GM12865 (cell line): ENCODE measurements around the gene LDHD.
"Not testable (repeated sequence)": the region's sequence is repeated elsewhere in the genome, so short reads cannot be mapped to it uniquely, and the experiment has no call there.

Source experiments
- DNase-seq: peaks from one replicate; pipeline ENCODE4 v3.0.0; 2010; ENCODE audit warnings: low read depth
- H3K4me3 ChIP-seq: 2 replicates; pipeline ENCODE4 v1.5.1; 2011; ENCODE audit warnings: mild to moderate bottlenecking, low read depth, low read length, control low read depth
- CTCF ChIP-seq: IDR thresholded peaks from 2 replicates; pipeline ENCODE4 v1.5.1; 2011; ENCODE audit warnings: low read length, control low read depth, low read depth, inconsistent platforms; ENCODE audit not compliant: insufficient read depth; ENCODE audit errors: missing control alignments

The LDHD gene

DNA sequence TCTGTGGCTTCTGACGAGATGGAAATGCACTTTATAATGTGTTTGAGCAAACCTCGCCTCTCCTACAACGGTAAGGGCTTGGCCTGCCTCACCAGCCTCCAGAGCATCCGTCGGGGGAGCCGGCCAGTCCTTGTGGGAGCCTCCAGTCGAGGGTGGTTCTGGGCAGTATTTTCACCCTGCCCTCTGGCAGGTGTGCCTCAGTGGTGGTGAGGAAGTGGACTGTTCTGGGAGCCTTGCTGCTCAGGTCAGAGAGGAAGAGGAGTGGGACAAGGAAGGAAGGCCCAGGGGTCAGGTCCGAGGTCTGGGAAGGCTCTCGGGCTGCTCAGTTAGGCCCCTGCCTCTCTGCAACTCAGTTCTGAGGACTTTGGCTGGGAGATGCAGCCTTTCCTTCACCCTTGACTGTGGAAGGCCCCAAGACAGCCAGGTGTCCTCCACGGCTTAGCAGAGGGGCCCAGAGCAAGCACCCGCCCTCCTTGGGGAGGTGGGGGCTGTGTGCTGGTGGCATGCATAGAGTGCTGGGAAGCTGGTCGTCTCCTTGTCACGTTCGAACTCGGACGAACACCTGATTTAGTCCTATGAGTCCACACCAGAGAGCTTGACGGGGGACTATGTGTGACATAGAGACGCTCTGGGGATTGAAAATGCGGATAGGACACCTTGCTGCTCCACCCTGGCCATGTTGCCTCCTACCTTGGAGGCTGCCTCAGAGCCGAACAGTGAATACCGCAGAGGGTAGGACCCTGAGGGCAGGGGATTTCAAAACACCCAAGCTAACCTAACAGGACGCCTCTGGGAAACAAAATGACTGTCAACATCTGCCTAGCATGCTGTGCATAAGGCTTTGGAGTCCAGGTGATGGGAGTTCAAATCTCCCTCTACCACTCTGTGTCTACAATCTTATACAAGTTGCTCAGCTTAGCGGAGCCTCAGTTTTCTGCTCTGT lies 22.7 kb downstream of the LDHD start:
- no peak for DNase-seq
- no peak overlapping the region for H3K4me3 ChIP-seq
- no peak for TF ChIP-seq CTCF

DNA sequence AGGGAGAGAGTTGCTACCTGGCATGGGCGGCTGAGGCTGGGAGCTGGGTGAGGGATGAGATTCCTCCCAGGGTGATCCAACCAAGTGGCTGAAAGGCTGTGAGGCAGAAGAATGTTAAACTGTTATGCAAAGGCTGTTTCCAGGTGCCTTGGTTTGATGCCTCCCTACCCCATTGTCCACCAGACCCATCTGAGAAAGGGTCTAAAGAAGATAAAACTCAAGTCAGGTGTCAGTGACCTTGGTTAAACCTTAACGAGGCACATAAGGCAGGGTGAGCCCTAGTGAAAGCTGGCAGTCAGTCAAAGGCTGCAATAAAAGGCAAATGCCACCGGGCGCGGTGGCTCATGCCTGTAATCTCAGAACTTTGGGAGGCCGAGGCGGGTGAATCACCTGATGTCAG lies 23.8 kb downstream of the LDHD start:
- no peak for TF ChIP-seq CTCF

GRCh38 chr16:75091619-75092018 lies 25.0 kb downstream of the LDHD start:
- H3K4me3 ChIP-seq, DNase-seq: not testable (repeated sequence)

More for the DNA sequence above, 23.8 kb downstream of the LDHD start:
- DNase-seq = no peak
- H3K4me3 ChIP-seq = no peak overlapping the region

DNA sequence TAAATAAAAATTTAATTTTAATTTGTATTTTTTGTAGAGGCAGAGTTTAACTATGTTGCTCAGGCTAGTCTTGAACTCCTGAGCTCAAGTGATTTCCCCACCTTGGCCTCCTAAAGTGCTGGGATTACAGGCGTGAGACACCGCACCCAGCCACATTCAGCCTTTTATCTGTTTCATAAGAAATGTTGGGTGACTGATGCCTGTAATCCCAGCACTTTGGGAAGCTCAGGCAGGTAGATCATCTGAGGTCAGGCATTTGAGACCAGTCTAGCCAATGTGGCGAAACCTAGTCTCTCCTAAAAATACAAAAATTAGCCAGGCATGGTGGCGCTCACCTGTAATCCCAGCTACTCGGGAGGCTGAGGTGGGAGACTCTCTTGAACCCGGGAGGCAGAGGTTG lies 25.7 kb downstream of the LDHD start:
- H3K4me3 ChIP-seq, DNase-seq: not testable (repeated sequence)

- no peak for TF ChIP-seq CTCF
- H3K4me3 ChIP-seq = no peak overlapping the region
- peak; percentile 58 for DNase-seq
These were observed 26.9 kb downstream of the LDHD start for GRCh38 chr16:75089486-75090202.

- DNase-seq = no peak
These were observed 27.6 kb downstream of the LDHD start for GRCh38 chr16:75088934-75089333.

GRCh38 chr16:75088216-75088615 lies 28.4 kb downstream of the LDHD start:
- no peak overlapping the region for H3K4me3 ChIP-seq
- no peak for DNase-seq
- no peak for TF ChIP-seq CTCF

More at GRCh38 chr16:75088934-75089333, 27.6 kb downstream of the LDHD start:
- no peak overlapping the region for H3K4me3 ChIP-seq
- TF ChIP-seq CTCF = no peak
